ENCODE measurements around the gene DHTKD1.

Gene DHTKD1

GRCh38 chr10:12154516-12154915 lies 85.8 kb downstream of the DHTKD1 start:
- no peak for TF ChIP-seq CTCF (IDR thresholded peaks at IDR 0.05; ENCODE audit: control extremely low read depth, extremely low read depth, low read depth, missing control alignments)
- POLR2A ChIA-PET: no interaction called here
- DNase-seq (ENCODE audit: extremely low spot score): no peak
- CTCF ChIA-PET: interaction anchor here (1.5 kb wide), 1 partner anchor 9 kb away, joined by 3 read pairs; no protein-coding TSS in a partner anchor

- ChIA-PET POLR2A (no interaction called here), CTCF (no interaction called here)
- DNase-seq (ENCODE audit: extremely low spot score): no peak
- no peak for TF ChIP-seq CTCF (IDR thresholded peaks at IDR 0.05; ENCODE audit: control extremely low read depth, extremely low read depth, low read depth, missing control alignments)
These were observed 87.8 kb downstream of the DHTKD1 start for GRCh38 chr10:12156367-12157123.

- CTCF ChIA-PET: interaction anchor here (1.1 to 1.6 kb wide), 2 partner anchors 12 to 56 kb away, joined by 3 read pairs; no protein-coding TSS in a partner anchor
- no peak for TF ChIP-seq CTCF (IDR thresholded peaks at IDR 0.05; ENCODE audit: control extremely low read depth, extremely low read depth, low read depth, missing control alignments)
- DNase-seq (ENCODE audit: extremely low spot score): no peak
- POLR2A ChIA-PET: no interaction called here
These were observed 89.4 kb downstream of the DHTKD1 start for GRCh38 chr10:12158111-12158510.

- no peak for DNase-seq (ENCODE audit: extremely low spot score)
- TF ChIP-seq CTCF (IDR thresholded peaks at IDR 0.05; ENCODE audit: control extremely low read depth, extremely low read depth, low read depth, missing control alignments): no peak
- POLR2A ChIA-PET: no interaction called here
- CTCF ChIA-PET: no interaction called here
These were observed 91.9 kb downstream of the DHTKD1 start for GRCh38 chr10:12160664-12161063.

GRCh38 chr10:12162927-12163326 lies 94.2 kb downstream of the DHTKD1 start:
- DNase-seq (ENCODE audit: extremely low spot score): no peak
- POLR2A ChIA-PET: no interaction called here
- CTCF ChIA-PET: no interaction called here
- no peak for TF ChIP-seq CTCF (IDR thresholded peaks at IDR 0.05; ENCODE audit: control extremely low read depth, extremely low read depth, low read depth, missing control alignments)

GRCh38 chr10:12164085-12164484 lies 95.3 kb downstream of the DHTKD1 start:
- CTCF ChIA-PET: no interaction called here
- no peak for TF ChIP-seq CTCF (IDR thresholded peaks at IDR 0.05; ENCODE audit: control extremely low read depth, extremely low read depth, low read depth, missing control alignments)

More at GRCh38 chr10:12164085-12164484, 95.3 kb downstream of the DHTKD1 start:
- no peak for DNase-seq (ENCODE audit: extremely low spot score)
- POLR2A ChIA-PET: interaction anchor here (0.7 kb wide), 1 partner anchor 32 kb away, joined by 3 read pairs; no protein-coding TSS in a partner anchor
